Measurements from ENCODE around the gene FNTB.
"Not testable (repeated sequence)": the region's sequence is repeated elsewhere in the genome, so short reads cannot be mapped to it uniquely, and the experiment has no call there.

FNTB gene

GRCh38 chr14:65087835-65088234 is 101.1 kb downstream of the FNTB start:
- DNase-seq (ENCODE audit: low read depth): not testable (repeated sequence)

DNA sequence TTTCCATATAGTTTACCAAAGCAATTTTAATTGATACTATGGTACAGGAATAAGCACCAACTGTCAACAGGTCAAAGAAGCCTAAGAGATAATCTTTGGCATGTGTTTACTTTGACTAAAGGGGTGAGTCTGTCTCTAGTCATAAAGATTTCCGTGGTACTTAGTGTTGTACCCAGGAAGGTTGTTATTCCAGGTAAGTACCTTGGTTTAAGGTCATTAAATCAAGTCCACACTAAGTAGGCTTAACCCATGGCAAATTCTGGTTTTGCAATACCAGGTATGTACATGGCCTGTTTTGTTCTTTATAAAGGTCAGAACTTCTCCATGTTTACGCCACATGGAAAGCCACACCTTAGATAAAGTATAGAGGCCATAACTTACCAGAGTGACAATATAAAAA is 105.7 kb downstream of the FNTB start:
- no peak for DNase-seq (ENCODE audit: low read depth)

DNA sequence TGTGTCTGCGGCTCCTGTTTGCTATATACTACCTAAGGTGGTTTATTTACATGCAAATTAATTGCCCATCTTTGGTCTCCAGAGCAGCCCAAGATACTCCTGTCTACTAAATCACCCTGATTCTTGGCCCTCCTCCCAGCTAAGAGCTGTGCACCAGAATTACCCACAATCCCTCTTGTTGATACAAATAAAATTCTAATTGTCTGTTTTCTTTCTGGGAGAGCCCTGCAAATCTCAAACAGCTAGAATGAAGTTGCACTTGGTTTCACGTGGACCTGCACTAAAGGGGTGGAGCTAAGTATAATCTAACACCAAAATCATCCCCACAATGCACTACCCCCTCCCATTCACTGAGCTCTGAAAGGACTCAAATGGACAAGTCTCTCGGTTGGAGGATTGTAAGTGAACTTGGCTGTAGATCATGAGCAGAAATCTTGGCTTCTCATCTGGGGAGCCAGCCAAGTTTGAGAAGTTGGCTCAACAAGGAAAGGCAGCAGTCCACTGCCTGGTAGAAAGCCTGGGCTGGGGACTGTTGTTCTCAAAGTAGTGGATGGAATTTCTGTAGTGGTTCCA is 109.0 kb downstream of the FNTB start:
- DNase-seq (ENCODE audit: low read depth): no peak

DNA sequence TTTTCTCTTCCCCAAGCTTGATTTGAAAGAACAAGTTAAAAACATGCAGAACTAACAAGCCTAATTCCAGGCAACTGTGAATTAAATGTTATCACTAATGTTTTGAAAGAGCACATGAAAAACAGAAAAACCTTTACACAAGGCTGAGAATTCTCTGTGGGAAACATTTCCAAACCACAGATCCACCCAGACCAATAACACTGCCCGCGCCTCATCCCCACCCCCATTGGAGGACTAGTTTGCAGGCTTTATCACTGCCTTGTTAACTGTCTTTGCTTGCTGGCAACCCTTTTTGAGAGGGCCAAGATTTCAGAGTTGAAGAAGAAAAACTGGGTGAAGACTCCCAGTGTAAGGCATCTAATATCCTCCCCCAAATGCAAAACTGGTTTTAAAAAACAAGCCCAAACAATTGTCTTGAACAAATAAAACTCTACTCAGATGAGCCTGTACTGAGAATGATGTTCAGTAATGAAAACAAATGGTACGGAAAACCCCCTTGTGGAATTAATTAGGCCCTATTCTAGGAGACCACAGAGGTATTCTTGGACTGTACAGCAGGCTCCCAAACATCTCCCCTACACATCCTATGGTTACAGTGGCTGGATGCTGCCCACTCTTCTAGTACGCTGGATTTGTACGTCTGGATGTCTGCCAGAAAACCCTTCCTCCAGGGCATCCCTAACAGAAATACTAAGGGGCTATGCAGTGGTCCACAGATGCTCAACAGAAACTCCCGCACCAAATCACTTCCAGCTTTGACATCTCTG is 109.8 kb downstream of the FNTB start:
- DNase-seq (ENCODE audit: low read depth): no peak

DNA sequence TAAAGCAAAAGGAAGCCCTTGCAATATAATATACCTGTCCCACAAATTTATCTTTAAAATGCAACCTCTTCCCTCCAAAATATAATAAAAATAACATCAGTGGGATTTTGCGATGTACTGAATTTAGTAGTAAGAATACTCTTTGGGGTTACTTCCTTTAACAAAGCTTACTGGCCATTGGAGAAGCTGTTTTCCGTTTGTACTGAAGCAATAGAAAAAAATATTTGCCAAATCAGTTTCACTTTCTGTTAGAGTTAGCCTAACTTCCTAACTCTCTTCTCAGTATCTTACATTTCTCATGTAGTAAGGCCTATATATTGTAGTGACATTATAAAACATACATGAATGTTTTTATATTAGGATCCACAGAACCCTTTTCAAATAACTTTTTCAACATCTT is 111.9 kb downstream of the FNTB start:
- no peak for DNase-seq (ENCODE audit: low read depth)

GRCh38 chr14:65100922-65101541 is 114.3 kb downstream of the FNTB start:
- DNase-seq (ENCODE audit: low read depth): no peak

GRCh38 chr14:65101631-65102440 is 115.1 kb downstream of the FNTB start:
- peak; percentile 10 for DNase-seq (ENCODE audit: low read depth)

DNA sequence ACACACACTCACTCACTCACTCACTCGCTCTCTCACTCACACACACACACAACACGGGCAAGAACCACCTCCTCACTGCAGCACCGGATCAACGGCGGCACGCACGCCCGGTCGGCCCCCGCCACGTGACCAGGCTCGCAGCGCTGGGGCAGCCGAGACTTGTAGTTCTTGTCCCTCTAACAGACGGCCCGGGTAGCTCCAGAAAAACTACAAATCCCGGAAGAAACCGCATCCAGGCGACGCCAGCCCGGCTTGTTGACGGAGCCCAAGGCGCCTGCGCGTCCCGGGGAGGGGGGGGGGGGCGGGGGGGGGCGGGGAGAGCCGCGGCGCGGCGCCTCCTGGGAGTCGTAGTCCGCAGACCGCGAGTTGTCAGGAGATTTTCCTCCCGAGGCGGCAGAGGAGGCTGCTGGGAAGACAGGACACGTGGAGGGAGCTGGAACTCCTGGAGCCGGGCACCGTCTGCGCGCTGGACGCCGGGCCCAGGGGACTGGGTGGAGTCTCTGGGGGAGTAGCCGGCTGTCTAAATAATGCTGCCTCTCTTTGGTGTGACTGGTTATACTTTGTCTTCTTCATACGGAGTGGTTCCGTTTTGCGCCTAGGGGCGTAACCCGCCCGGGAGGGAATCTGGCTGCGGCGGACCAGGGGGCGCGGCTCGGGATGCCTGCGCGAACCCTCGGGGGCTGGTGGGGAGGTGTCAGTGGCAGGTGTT is 115.9 kb downstream of the FNTB start, which contains the start of gene MAX:
Gene MAX (minus strand): TSS at position 77 of the 709 bp plus-strand sequence. CDS start 178 bp downstream, outside the sequence.
- DNase-seq (ENCODE audit: low read depth): peak; percentile 96

GRCh38 chr14:65103150-65103760 is 116.6 kb downstream of the FNTB start:
- DNase-seq (ENCODE audit: low read depth): no peak

DNA sequence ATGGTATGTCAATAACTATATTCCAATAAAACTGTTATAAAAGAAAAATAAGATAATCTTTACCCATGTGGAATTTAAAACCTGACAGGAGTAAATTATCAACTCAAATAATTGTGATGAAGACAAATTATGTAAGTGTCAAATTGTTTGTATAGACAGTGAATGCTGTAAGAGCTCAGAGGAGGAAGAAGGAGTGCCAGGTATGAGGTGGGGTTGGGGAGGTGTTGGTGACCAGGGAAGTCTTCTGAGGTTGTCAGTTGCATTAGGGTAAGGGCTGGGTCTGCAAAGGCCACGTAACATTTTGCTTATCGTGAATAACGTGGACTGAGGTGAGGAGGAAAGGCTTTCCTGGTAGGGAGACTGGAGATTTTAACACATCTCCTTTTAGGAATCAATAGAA is 118.1 kb downstream of the FNTB start:
- no peak for DNase-seq (ENCODE audit: low read depth)

GRCh38 chr14:65106316-65106715 is 119.6 kb downstream of the FNTB start:
- no peak for DNase-seq (ENCODE audit: low read depth)

- DNase-seq (ENCODE audit: low read depth): no peak
Observed at GRCh38 chr14:65106736-65107135, 120.0 kb downstream of the FNTB start.

- no peak for DNase-seq (ENCODE audit: low read depth)
Observed at GRCh38 chr14:65107200-65107599, 120.5 kb downstream of the FNTB start.

- no peak for DNase-seq (ENCODE audit: low read depth)
Observed at GRCh38 chr14:65109357-65109756, 122.7 kb downstream of the FNTB start.

- DNase-seq (ENCODE audit: low read depth): no peak
Observed at GRCh38 chr14:65110525-65110924, 123.8 kb downstream of the FNTB start.
